Renal cortex interstitium (tissue), 11 donors: ENCODE results near the gene GALM. TPM values are rescaled to one million over a fixed set of nuclear protein-coding genes. Genes with fewer than 3 reads are reported as not detected.
"Not testable (repeated sequence)": the region's sequence is repeated elsewhere in the genome, so short reads cannot be mapped to it uniquely, and the experiment has no call there.

Source experiments
- DNase-seq, 11 donors: peaks; one replicate each; pipeline ENCODE4 v3.0.0-alpha.2; 2013; ENCODE audit warnings: low read depth in 9 of 11, low spot score in 4 of 11; ENCODE audit errors: extremely low read depth in 1 of 11
- polyA plus RNA-seq, 3 donors: library from polyadenylated mRNA; unstranded; fragments of 120-200 nt; gene quantifications; one replicate each; pipeline ENCODE4 v1.2.1, GENCODE V29; 2013; ENCODE audit not compliant: insufficient read length in 3 of 3

The GALM gene
- polyA plus RNA-seq, 3 donors = 54.0 to 60.0 (median 56.1) TPM

DNA sequence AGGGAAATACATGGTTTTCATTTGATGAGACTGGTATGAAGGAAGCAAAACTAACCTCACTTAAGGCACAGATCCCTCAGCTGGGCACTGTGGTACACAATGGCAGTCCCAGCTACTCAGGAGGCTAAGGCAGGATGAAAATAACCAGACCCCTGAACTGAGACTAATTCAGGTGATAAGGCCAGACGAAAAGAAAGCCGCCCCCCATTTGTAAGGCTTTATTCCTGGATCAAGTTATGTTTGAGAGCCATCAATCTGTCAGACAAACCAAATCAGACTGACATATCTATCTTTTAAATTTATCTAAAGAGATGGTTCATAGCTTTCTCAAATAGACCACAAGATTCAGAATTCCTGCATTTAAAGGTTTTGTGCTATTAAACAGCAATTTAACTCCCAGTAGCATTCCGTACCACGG lies 81.1 kb downstream of the GALM start:
- no peak for DNase-seq

DNA sequence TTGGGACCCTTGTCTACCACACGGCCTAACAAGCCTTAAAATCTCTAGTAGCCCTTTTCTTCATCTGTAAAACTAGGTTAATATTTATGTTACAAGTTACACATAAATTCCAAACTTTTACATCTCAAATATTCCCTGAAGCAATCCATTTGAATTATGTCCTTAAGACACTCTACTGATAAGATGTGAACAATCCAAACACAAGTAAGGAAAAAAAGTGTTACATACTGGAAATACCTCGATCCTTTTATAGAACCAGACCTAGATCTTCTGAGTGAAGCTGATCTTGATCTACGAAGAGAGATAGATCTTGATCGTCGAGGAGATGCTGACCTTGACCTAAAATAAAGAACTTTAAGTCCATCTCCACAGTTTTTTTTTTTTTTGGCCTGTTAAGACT lies 81.9 kb downstream of the GALM start:
- no peak for DNase-seq

DNA sequence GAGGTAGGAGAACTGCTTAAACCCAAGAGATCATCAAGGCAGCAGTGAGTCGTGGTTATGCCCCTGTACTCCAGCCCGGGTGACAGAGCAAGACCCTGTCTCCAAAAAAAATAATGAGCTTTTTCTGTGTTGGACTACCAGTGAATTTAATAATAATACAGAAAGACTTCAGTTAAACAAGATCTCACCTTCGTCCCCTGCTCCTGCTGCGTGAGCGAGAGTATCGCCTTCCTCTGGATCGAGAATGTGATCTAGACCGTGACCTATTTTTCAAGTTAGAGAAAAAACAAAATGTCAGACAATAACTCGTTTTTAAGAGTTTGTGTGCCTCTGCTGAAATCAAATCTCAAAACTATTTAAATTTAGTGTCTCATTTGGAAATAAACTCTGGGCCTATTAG lies 82.5 kb downstream of the GALM start:
- DNase-seq = no peak

DNA sequence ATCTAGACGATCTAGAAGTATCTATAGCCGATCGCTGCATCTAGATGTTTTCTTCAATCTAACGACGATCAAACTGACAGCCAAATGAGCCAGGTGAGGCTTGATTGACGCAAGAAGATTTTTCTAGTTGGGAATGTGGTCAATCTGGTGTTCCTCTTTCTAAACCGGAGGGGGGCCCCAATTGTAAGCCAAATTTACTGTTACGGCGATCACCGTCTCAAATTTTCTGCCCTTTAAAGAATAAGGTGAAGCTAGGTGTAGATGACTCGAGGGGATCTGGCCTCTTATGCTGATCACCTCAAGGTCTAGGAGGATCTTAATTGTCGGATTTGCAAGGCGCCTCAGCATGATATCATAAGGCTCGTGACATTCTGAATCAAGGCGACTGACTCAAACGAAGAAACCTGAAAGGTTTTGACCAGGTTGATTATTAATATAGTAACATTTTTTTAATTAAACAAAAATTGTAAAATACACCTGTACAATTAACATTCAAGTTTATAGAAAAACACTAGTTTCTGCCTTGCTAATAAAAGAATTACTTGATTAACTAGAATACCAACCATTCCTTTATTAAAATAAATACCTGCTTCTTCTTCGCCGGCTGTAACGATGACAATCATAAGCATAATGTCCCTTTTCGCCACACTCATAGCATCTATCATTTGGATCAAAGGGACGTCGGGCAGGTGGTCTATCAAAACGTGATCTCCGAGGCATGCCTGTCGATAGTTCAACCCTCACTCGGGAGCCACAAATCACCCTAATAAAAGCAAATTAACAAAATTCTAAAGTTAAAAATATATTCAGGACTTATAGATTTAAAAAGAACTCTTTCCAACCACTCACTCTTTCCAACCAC lies 83.3 kb downstream of the GALM start:
- DNase-seq = no peak

DNA sequence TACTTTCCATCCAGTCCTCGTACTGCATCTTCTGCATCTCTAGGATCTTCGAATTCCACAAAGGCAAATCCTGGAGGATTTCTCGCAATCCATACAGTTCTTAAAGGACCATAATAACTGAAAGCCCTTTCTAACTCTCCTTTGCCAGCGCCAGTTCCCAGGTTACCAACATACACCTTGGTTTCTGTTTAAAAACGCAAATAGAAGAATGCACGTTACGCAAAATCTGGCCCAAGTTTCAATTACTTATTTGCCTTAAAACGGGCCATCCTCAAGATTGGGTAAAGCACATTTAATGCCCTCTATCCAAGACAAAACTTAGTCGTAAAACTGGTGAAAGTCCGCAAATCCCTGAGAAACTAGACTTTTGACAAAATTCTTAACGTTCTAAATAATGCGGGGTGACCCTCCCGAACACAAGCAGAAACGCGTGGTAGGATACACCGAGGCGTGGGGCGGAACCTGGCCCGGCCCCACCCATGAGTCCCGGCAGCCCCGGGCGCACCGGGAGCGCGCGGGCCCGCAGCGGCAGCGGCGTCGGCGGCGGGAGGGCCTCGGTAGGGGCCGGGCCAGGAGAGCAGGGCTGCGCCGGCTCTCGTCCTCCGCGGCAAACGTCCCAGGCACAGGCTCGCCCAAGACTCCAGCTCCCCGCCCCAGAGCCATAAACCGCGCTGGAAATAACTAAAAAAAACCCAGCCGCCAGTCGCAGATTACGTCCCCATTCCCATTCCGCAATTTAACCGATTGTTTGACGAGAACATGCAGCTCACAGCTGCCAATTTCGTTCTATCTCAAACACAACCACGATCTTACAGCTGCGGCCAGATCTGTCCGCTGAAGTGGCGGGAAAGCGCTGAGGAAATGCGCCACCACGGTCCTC lies 84.3 kb downstream of the GALM start:
- peak in 7 of 11 donors; percentile 28 to 59 (median 51) for DNase-seq

DNA sequence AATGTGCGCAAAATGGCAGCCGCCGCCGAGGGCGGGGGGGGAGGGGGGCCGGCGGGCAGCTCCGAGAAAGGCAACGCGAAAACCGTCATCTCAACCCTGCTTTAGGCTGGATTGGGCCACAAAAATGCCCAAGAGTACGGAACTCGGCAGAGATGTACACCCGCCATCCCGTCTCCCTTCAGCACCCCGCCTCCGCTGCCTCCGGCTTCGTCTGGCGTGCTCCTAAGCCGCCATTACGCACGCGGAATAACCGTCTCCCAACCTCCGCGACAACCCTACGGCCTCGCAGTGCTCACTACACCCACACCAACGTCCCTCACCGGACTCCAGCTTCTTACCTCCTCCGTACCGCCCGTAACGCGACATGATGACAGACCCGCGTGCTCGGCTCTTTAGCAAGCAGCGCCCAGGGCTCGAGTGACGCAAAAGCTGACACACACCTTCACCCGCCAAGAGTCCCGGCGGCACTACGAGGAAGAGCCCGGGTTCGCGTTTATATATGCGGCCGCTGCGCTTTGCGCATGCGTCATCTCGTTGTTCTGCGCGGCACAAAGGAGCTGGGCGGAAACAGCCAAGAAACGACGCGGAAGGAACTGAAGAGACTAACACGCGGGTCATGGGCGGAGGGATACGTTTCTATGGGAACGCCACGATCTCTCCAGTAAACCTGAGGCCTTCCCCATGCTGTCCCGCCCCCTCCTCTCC lies 85.1 kb downstream of the GALM start, which contains the start of gene SRSF7:
TSS of gene SRSF7 (minus strand) at position 471 of the 705 bp plus-strand sequence. CDS start at position 366, 105 bp downstream.
- peak; percentile 99 to 100 (median 100) for DNase-seq

DNA sequence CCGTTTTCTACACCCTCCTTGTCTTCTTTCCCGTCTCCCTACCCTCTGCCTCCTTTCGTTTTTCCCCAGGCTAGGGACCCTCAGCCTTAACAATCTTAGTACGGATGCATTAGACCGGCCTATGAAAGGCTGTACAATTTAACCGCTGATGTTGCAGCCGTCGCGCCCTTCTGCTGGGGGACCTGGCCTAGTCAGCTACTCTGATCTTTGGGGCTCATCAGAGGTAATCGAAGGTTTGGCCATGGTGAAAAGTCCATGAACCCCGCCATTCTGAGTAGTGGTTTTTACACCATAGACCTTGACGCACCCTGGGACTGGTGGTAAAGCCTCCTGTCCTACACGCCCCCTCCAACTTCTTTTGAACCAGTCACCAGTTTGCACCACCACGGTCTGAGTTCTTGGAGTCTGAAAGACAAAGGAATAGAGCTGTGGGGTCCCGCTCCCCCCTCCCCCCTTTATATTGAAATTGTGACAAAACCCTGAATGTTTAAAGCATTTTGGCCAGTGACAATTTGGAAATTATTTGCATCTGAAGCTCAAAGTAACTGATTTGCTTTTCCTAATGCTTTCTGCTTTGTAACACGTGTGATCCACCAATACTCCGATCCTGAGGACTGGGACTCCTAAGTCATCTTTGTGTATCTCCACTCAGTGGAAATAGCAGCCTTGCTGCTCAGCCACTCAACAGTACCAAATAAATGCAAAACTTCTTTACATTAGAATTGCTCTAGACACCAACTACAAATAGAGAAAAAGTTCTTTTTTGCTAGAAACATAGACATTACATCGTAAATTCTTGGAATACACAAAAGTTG lies 85.9 kb downstream of the GALM start:
- peak in 1 of 11 donors; percentile 26 for DNase-seq

DNA sequence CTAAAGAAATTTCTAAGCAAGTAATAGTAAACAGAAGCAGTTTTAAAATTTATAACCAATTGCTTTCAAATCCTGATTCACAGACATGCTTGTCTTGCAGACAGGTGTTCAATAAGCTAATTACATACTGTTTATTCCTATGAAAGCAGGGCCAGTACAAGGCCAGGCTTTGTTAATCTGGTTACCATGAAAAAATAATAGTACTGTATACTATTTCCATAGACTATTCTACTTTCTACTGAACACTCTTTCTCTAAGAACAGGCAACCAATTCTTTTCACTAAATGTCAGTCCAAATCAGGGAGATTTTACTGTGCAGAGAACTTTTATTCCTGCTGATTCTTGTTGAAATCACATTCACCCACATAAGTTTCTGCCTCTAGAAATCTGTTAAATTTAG lies 88.1 kb downstream of the GALM start:
- DNase-seq = no peak

DNA sequence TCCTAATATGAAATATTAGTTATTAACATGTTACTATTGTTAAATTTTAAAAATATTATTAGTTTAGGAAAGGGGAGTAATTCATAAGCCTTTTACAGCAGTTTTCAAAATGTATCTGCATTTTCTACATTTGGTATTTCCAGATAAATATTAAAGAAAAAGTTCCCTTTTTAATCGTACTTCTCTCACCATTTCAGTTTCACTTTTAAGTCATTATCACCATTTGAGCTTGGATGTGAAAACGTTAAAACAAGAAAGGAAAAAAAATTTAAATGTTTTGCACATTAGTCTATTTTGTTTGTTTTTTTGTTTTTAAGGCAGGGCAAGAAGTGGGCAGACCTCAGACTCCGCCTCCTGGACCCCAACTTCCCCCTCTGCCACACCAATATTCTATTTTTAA lies 88.6 kb downstream of the GALM start:
- DNase-seq = no peak

DNA sequence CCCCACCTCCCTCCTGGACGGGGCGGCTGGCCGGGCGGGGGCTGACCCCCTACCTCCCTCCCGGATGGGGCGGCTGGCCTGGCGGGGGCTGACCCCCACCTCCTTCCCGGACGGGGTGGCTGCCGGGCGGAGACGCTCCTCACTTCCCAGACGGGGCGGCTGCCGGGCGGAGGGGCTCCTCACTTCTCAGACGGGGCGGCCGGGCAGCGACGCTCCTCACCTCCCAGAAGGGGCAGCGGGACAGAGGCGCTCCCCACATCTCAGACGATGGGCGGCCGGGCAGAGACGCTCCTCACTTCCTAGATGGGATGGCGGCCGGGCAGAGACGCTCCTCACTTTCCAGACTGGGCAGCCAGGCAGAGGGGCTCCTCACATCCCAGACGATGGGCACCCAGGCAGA lies 90.0 kb downstream of the GALM start:
- DNase-seq = not testable (repeated sequence)

DNA sequence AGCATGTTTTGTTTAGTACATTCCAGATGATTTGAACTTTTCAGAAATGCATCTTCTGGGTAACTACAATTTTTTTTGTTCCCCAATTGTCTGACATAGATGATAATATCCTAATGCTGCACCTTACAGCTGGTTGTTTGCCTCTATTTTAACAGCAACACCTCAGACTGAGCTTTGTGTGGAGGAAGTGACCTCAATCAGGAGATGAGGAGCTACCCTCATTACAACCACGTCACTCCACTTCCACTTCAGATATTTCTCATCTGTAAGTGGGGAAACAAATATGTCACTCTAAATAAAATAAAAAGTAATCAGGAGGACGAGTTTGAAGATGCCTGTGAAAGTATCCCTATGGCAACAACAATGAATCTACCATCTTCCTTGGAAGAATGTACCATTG lies 97.3 kb downstream of the GALM start:
- DNase-seq = no peak

DNA sequence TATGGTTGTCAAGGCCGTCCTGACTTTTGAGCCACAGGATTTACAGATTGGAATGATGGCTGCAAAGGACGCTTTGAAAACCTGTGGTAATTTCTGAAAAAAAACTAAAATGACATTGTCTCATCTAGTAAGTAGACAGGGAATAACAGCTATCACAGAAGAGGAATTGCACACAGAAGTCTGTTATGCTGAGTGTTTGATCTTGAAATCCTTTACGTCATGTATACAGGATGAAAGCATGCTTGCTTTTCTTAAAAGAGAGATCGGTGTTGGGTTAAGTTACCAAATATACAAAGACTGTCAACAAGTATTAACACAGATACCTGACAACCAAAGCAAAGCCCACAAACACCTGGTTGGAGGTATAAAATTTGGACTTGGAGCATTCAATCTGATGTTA lies 97.8 kb downstream of the GALM start:
- no peak for DNase-seq

DNA sequence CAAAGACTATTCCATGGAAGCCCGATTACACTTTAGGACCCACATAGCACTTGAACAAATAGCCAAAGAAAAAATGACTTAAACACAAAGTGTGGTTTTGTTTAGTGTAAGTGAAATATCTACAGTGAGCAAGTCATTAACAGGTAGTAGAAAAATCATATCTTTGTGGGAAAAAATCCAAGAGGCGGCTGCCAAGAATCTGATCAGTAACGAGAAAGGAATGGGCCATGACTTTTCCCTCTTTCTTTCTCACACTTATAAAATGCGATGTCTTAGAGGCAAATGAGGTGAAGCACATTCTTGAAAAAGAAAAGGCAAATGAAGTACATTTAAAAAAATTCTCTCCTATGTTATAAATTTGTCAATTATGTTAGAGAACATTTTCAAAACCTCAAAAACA lies 99.2 kb downstream of the GALM start:
- DNase-seq = no peak

DNA sequence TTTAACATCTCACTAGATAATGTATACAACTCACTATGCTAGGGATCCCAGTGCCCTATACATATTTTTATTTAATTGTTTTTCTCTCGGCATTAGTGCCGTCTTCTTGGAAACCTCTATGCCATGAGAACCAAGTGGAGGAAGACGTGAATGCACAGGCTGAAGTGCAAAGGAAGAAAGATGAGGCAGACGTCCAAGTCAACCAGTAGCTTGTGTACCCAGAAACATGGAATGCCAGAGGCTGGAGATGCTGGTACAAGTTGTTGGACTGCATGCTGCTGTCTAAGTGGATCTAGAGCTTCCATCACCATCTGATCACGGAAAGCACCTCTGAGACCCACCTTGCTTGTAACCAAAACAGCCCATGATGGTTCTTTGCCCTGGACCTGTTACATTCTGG lies 99.6 kb downstream of the GALM start:
- no peak for DNase-seq

DNA sequence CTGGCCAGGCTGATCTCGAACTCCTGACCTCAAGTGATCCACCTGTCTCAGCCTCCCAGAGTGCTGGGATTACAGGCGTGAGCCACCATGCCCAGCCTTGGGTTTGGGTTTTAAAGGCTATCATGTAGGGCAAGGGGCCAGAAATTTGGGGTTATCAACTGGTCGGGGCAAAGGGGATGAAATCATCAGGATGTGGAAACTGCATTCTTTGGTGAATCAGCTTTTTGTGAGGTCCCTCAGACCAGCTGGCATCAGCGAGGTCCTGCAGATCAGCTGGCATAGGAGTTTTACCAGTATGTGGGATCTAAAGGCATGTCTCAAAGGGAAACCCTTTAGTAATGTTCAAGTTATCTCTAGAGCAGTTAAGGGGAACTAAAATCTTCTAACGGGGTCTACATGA lies 105.7 kb downstream of the GALM start:
- no peak for DNase-seq

DNA sequence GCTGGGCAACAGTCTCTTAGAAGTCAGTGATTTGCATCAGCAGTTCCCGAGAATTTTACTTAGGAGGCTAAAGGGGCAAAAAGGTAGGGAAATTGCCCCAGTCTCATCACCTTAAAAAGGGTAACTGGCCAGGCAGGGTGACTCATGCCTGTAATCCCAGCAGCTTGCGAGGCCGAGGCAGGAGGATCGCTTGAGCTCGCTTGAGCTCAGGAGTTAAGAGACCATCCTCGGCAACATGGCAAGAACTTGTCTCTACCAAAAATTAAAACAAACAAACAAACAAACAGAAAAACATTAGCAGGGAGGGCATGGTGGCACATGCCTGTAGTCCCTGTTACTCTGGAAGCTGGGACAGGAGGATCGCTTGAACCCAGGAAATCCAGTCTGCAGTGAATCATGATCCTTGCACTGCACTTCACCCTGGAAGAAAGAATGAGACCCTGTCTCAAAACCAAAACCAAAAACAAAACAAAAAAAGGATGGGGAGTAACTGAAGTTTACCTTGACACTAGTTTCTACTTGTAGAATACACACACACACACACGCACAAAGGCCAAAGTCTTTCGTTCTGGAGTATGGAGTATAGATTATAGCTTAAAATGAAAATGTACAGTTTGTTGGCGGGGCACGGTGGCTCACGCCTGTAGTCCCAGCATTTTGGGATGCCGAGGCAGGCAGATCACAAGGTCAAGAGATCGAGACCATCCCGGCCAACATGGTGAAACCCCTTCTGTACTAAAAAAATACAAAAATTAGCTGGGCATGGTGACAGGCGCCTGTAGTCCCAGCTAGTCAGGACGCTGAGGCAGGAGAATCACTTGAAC lies 109.4 kb downstream of the GALM start:
- DNase-seq = no peak

DNA sequence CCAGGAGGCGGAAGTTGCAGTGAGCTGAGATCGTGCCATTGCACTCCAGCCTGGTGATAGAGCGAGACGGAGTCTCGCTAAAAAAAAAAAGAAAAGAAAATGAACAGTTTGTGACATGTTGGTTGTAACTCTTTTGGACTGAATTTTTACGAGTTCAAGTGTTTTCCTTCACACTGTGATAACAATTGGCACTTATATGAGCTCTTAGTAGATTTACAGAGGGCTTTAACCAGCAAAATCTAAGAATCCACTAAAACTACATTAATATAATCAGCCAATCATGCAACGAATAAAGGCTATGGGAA lies 110.0 kb downstream of the GALM start:
- no peak for DNase-seq

DNA sequence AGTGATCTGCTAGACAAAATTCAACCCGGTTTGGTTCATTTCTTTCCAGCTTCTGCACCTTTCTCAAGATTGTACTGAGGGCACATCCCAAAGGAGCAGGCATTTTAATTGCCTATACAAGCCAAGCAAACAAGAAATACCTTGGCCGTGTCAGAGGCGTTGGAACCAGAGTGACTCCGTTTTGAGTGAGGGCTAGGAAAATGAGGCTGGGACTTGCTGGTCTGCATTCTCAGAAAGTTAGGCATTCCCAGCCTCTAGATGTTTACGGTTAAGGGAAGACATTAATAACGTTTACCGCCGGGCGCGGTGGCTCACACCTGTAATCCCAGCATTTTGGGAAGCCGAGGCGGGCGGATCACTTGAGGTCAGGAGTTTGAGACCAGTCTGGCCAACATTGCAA lies 110.6 kb downstream of the GALM start:
- DNase-seq = no peak
